ENCODE data around the gene RALGDS. TPM values are rescaled to one million over a fixed set of nuclear protein-coding genes. Genes with fewer than 3 reads are reported as not detected.

RALGDS gene
- total RNA-seq, 1 experiment from 2014 or later, result 25.8 TPM

- Histone ChIP-seq H3K4me1 (ENCODE audit: control insufficient read depth, insufficient read depth, low read length) (peaks cover 28% of the 10 kb centered on the region), H3K9me3 (ENCODE audit: control insufficient read depth, insufficient read depth, low read depth, low read length) (no peaks in the 10 kb centered on the region), H3K27me3 (ENCODE audit: control insufficient read depth, insufficient read depth, low read length) (no peaks in the 10 kb centered on the region), H3K4me3 (ENCODE audit: low read depth in 2 of 2, low read length in 2 of 2) (no peak overlapping the region), H3K36me3 (ENCODE audit: control insufficient read depth, insufficient read depth, low read length) (no peaks in the 10 kb centered on the region), H3K27ac (ENCODE audit: low read length) (peak overlapping the region; percentile 72)
- intact Hi-C loops (cut with micrococcal nuclease; ENCODE audit: unreplicated experiment), result no loop called here
- ATAC-seq (no peak), DNase-seq (ENCODE audit: low read depth, low spot score) (no peak)
- TF ChIP-seq TCF7L2 (IDR thresholded peaks at IDR 0.05; ENCODE audit: low read depth, low read length) (no peak), REST (IDR thresholded peaks at IDR 0.05; ENCODE audit: insufficient read depth in 1 of 2, low read depth in 2 of 2, low read length in 1 of 2) (no peak)
- in situ Hi-C loops (cut with HindIII; ENCODE audit: low pct_unique_long_range_greater_than_20kb, low sequenced_read_pairs), result no loop called here
- ChIA-PET POLR2A (no interaction called here), CTCF (no interaction called here)
- no TSS peak for BruUV-seq (replicated peaks)
Measured at GRCh38 chr9:133167769-133168168, 46.7 kb upstream of the RALGDS start.

- intact Hi-C loops (cut with micrococcal nuclease; ENCODE audit: unreplicated experiment), result no loop called here
- POLR2A ChIA-PET, result interaction anchor here (0.6 kb wide), 1 partner anchor 189 kb away, joined by 5 read pairs; the partner anchor contains the start of genes SURF1 and SURF2
Measured at GRCh38 chr9:133167096-133167730, 46.2 kb upstream of the RALGDS start.

More at GRCh38 chr9:133167096-133167730, 46.2 kb upstream of the RALGDS start:
- in situ Hi-C loops (cut with HindIII; ENCODE audit: low pct_unique_long_range_greater_than_20kb, low sequenced_read_pairs), result no loop called here
- TF ChIP-seq SIN3A (IDR thresholded peaks at IDR 0.05; ENCODE audit: borderline replicate concordance, insufficient read depth, low read depth, low read length) (no peak), POLR2AphosphoS5 (IDR thresholded peaks at IDR 0.05; ENCODE audit: low read depth, low read length) (no peak), TCF7L2 (IDR thresholded peaks at IDR 0.05; ENCODE audit: low read depth, low read length) (no peak), REST (IDR thresholded peaks at IDR 0.05; ENCODE audit: insufficient read depth in 1 of 2, low read depth in 2 of 2, low read length in 1 of 2) (no peak), CTCF (IDR thresholded peaks at IDR 0.05) (no peak)
- Histone ChIP-seq H3K9me3 (ENCODE audit: control insufficient read depth, insufficient read depth, low read depth, low read length) (no peaks in the 10 kb centered on the region), H3K27ac (ENCODE audit: low read length) (peak overlapping the region; percentile 72), H3K27me3 (ENCODE audit: control insufficient read depth, insufficient read depth, low read length) (no peaks in the 10 kb centered on the region), H3K4me1 (ENCODE audit: control insufficient read depth, insufficient read depth, low read length) (peaks cover 28% of the 10 kb centered on the region), H3K4me3 (ENCODE audit: low read depth in 2 of 2, low read length in 2 of 2) (no peak overlapping the region), H3K36me3 (ENCODE audit: control insufficient read depth, insufficient read depth, low read length) (no peaks in the 10 kb centered on the region)
- no peak for DNase-seq (ENCODE audit: low read depth, low spot score)
- ATAC-seq, result no peak
- CTCF ChIA-PET, result no interaction called here
- no TSS peak for BruUV-seq (replicated peaks)
